ENCODE data around the gene MRTFB. TPM values are rescaled to one million over a fixed set of nuclear protein-coding genes. Genes with fewer than 3 reads are reported as not detected.

Gene MRTFB
- total and polyA plus RNA-seq, 3 donors from 2014 or later = 41.4 to 140 (median 91.4) TPM

GRCh38 chr16:14315683-14316320 is 244.7 kb downstream of the MRTFB start:
- intact Hi-C loops (cut with DNase I; ENCODE audit: low total_unique reads) = no loop called here
- no peaks in the 10 kb centered on the region for H3K9me3 ChIP-seq
- no peak for DNase-seq
- peaks cover 6% of the 10 kb centered on the region for H3K4me1 ChIP-seq
- no peaks in the 10 kb centered on the region for H3K27me3 ChIP-seq
- no peaks in the 10 kb centered on the region for H3K36me3 ChIP-seq (ENCODE audit: low read depth, missing control alignments)
- no peak overlapping the region for H3K4me3 ChIP-seq
- TF ChIP-seq CTCF (IDR thresholded peaks at IDR 0.05) (no peak), POLR2A (IDR thresholded peaks at IDR 0.05) (no peak)
- WGBS, 2 donors = 56 to 79% methylated on average over 11 of the region's 11 CpGs
- H3K27ac ChIP-seq = no peak overlapping the region

MicroRNAs within 50 kb of the gene (microRNA counts, 767-probe panel; counts per million panel counts)
- microRNA hsa-miR-193b-3p = 0 to 152 counts per million in 2 donors
- 0 to 152 counts per million in 2 donors for microRNA hsa-miR-365a-3p

Small RNAs within 50 kb of the gene (microRNA-seq; reads per million reads assigned to microRNA genes)
- gene MIR193B (ENCODE audit: borderline number of aligned reads in 2 of 2, borderline replicate concordance in 1 of 2) (197 to 267 reads per million in 2 donors), gene MIR365A (ENCODE audit: borderline number of aligned reads in 2 of 2, borderline replicate concordance in 1 of 2) (6.9 to 7.0 reads per million in 2 donors)

Small RNAs within 50 kb of the gene (small RNA-seq; reads per million reads assigned to genes)
- gene MIR193B (1.4 to 6.2 reads per million in 2 donors), gene MIR365A (0 to 0.64 reads per million in 2 donors), gene RF00019 (0 reads per million in 2 donors)

Other genes starting within 250 kb of the MRTFB start
- gene ERCC4, start 151.2 kb upstream of the MRTFB start, total RNA-seq = 10 to 100 TPM; 17.7 to 29.3 TPM
- 19.6 TPM for gene ERCC4, start 151.2 kb upstream of the MRTFB start, polyA plus RNA-seq (ENCODE audit: insufficient read depth, low read depth, low replicate concordance)

Data from testis (tissue), 3 donors.